Rectal smooth muscle tissue (tissue), 1 donor: ENCODE results near the gene SPRR2A.

Experiments
- H3K27ac ChIP-seq: one replicate; pipeline ENCODE4 v1.7.0; 2013; ENCODE audit warnings: low read depth, low read length, inconsistent platforms
- H3K27me3 ChIP-seq: one replicate; pipeline ENCODE4 v1.7.0; 2013; ENCODE audit warnings: low read length; ENCODE audit not compliant: control insufficient read depth, insufficient read depth
- H3K36me3 ChIP-seq: one replicate; pipeline ENCODE4 v1.7.0; 2013; ENCODE audit warnings: low read length; ENCODE audit not compliant: control insufficient read depth, insufficient read depth
- H3K4me1 ChIP-seq: one replicate; pipeline ENCODE4 v1.7.0; 2013; ENCODE audit warnings: low read length; ENCODE audit not compliant: control insufficient read depth, insufficient read depth
- H3K4me3 ChIP-seq: one replicate; pipeline ENCODE4 v1.7.0; 2013; ENCODE audit warnings: low read length
- H3K9ac ChIP-seq: one replicate; pipeline ENCODE4 v1.7.0; 2013; ENCODE audit warnings: low read length

SPRR2A gene

DNA sequence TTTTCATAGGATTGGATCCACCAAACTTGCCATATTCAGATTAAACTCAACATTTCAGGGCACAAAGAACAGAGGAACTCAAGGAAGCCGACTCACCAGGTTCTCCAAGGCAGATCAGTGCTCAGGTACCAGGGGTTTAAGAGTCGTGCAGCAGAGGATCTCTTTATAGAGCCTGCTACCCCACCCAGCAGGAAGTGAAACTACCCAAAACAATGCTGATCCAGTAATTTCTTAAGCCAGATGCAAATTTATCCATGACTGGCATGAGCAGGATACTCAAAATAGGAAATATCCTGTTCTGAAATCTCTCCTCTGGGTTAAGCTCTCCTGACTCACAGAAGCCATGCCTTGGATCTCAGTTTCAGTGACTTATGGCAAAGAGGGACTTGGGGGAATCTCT, at the start of gene SPRR2A:
SPRR2A (minus strand) TSS at position 138 of the 400 bp plus-strand sequence. CDS start 777 bp downstream, outside the sequence.
- Histone ChIP-seq H3K27me3 (no peaks in the 10 kb centered on the region), H3K4me3 (no peak within 1 kb of the TSS), H3K36me3 (no peaks in the 10 kb centered on the region), H3K9ac (no peak within 1 kb of the TSS), H3K27ac (no peak within 1 kb of the TSS), H3K4me1 (no peaks in the 10 kb centered on the region)

DNA sequence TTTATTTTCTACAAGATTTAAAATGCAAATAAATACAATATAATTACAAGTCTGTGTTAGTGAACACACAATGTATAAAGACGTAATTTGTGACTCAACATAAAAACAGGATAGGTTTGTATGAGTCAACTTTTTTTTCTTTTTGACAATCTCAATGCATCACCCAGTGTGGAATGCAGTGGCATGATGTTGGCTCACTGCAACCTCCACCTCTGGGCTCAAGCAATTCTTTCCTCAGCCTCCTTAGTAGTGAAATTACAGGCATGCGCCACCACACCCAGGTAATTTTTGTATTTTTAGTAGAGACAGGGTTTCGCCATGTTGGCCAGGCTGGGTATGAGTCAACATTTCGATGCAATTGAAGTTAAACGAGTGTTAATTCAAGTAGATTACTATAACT, 42.9 kb upstream of the SPRR2A start:
- no peaks in the 10 kb centered on the region for H3K27me3 ChIP-seq
- H3K36me3 ChIP-seq: no peaks in the 10 kb centered on the region
- no peak overlapping the region for H3K9ac ChIP-seq
- no peak overlapping the region for H3K4me3 ChIP-seq
- H3K27ac ChIP-seq: no peak overlapping the region
- H3K4me1 ChIP-seq: no peaks in the 10 kb centered on the region

DNA sequence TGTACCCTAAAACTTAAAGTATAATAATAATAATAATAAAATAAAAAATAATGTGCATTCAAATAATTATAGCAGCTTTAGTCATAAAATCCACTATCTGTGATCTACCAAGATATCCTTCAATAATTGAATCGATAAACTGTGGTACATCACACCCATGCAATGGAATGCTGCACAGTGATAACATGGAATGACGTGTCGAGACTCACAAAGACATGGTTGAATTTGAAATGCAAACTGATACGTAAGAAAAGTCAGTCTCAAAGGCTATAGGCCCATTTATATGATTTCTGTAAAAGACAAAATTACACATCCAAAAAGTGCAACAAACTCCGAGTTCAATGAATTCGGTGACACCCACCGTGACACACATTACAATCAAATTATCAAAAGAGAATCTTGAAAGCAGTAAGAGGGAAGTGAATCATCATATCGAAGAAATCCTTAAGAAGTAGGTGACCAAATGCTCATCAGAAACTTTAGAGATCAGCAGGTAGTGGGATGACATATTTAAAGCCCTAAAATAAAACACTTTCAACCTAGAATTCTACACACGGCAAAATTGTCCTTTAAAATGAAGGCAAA, 42.2 kb upstream of the SPRR2A start:
- H3K4me3 ChIP-seq: no peak overlapping the region
- H3K36me3 ChIP-seq: no peaks in the 10 kb centered on the region
- H3K27me3 ChIP-seq: no peaks in the 10 kb centered on the region
- H3K4me1 ChIP-seq: no peaks in the 10 kb centered on the region
- no peak overlapping the region for H3K27ac ChIP-seq
- no peak overlapping the region for H3K9ac ChIP-seq

DNA sequence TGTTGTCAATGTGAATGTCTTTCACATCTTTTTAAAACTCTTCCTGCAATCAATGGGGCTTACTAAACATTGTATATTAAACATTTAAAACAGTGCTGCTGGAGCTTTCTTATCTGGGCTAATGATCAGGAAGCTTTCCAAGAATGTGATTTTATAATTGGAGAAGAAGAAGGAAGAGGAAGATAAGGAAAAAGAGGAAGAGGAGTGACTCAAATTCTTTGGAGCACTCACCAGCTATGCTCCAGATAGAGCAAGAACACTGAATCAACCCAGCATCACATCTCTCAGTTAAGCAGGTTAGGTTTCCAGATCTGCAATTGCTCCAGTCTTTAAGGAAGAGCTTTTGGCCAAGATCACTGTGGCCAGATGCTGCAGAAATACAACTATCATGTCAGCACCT, 38.5 kb upstream of the SPRR2A start:
- H3K9ac ChIP-seq: no peak overlapping the region
- no peaks in the 10 kb centered on the region for H3K27me3 ChIP-seq
- H3K4me3 ChIP-seq: no peak overlapping the region
- H3K27ac ChIP-seq: no peak overlapping the region
- H3K36me3 ChIP-seq: no peaks in the 10 kb centered on the region
- no peaks in the 10 kb centered on the region for H3K4me1 ChIP-seq

DNA sequence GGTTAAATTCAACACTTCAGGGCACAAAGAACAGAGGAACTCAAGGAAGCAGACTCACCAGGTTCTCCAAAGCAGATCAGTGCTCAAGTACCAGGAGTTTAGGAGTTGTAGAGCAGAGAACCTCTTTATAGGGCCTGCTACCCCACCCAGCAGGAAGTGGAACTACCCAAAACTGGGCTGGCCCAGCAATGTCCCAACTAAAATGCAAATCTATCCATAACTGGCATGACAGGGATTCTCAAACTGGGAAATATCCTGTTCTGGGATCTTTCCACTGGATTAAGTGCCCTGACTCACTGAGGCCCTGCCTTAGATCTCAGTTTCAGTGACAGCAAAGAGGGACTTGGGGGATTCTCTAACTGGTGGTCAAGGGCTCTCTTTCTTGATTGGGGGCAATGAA, 37.1 kb upstream of the SPRR2A start, which contains the start of gene SPRR2E:
SPRR2E (minus strand) TSS at position 101 of the 400 bp plus-strand sequence. CDS start 775 bp downstream, outside the sequence.
- Histone ChIP-seq H3K27me3 (no peaks in the 10 kb centered on the region), H3K4me1 (no peaks in the 10 kb centered on the region), H3K27ac (no peak within 1 kb of the TSS), H3K9ac (no peak within 1 kb of the TSS), H3K4me3 (no peak within 1 kb of the TSS), H3K36me3 (no peaks in the 10 kb centered on the region)

DNA sequence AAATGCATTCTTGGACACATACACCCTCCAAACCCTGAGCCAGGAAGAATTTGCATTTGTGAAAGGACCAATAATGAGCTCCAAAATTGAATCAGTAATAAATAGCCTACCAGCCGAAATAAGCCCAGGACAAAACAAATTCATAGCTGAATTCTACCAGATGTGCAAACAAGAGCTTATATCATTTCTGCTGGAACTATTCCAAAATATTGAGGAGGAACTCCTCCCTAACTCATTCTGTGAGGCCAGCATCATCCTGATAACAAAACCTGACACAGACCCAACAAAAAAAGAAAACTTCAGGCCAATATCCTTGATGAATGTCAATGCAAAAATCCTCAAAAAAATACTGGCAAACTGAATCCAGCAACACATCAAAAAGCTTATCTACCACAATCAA, 30.3 kb upstream of the SPRR2A start:
- no peak overlapping the region for H3K27ac ChIP-seq
- no peaks in the 10 kb centered on the region for H3K27me3 ChIP-seq
- no peak overlapping the region for H3K9ac ChIP-seq
- H3K4me3 ChIP-seq: no peak overlapping the region
- no peaks in the 10 kb centered on the region for H3K36me3 ChIP-seq
- no peaks in the 10 kb centered on the region for H3K4me1 ChIP-seq

DNA sequence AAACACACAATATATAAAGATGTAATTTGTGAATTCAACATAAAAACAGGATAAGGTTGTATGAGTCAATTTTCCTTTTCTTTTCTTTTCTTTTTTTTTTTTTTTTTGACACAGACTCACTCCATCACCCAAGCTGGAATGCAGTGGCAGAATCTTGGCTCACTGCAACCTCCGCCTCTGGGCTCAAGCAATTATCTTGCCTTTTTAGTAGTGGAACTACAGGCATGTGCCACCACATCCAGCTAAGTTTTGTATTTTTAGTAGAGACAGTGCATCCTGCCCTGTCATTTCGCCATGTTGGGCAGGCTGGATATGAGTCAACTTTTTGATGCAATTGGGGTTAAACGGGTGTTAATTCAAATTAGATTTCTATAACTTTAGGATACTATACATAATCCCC, 24.4 kb upstream of the SPRR2A start:
- Histone ChIP-seq H3K4me3 (no peak overlapping the region), H3K27me3 (no peaks in the 10 kb centered on the region), H3K4me1 (no peaks in the 10 kb centered on the region), H3K9ac (no peak overlapping the region), H3K27ac (no peak overlapping the region), H3K36me3 (no peaks in the 10 kb centered on the region)

DNA sequence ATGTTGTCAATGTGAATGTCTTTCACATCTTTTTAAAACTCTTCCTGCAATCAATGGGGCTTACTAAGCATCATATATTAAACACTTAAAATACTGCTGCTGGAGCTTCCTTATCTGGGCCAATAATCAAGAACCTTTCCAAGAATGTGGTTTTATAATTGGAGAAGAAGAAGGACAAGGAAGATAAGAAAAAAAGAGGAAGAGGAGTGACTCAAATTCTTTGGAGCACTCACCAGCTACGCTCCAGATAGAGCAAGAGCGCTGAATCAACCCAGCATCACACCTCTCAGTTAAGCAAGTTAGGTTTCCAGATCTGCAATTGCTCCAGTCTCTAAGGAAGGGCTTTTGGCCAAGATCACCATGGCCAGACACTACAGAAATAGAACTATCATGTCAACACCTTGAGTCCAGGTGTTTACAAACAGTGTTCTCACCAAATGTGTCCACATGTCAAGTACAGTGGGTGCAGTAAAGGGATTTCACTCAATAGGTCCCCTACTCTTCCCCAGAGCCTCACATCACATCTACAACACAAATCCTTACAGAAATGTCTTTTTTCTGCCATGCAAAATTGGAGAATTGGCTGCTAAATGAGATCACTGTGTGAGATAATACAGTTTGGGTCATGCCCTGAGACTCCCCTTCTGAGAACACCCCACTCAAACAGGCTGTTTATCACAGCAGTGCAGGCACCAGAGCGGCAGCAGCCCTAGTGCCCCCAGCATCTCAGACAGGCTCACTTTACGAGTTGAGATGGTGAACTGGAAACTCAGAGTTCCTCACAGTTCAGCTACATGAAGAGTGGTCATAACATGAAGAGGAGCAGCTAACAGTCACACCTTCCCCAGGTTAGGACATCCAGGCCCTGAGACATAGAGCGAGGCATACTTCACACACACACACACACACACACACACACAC, 15.8 kb upstream of the SPRR2A start:
- no peak overlapping the region for H3K4me3 ChIP-seq
- no peaks in the 10 kb centered on the region for H3K27me3 ChIP-seq
- H3K36me3 ChIP-seq: no peaks in the 10 kb centered on the region
- H3K27ac ChIP-seq: no peak overlapping the region
- H3K9ac ChIP-seq: no peak overlapping the region
- H3K4me1 ChIP-seq: no peaks in the 10 kb centered on the region

DNA sequence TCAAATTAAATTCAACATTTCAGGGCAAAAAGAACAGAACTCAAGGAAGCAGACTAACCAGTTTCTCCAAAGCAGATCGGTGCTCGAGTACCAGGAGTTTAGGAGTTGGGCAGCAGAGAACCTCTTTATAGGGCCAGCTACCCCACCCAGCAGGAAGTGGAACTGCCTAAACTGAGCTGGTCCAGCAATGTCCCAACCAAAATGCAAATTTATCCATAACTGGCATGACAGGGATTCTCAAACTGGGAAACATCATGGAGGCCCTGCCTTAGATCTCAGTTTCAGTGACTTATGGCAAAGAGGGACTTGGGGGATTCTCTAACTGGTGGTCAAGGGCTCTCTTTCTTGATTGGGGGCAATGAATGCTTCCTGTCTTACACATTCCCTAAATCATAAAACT, 14.2 kb upstream of the SPRR2A start, which contains the start of gene SPRR2B:
SPRR2B (minus strand) TSS at position 101 of the 400 bp plus-strand sequence. CDS start 772 bp downstream, outside the sequence.
- no peaks in the 10 kb centered on the region for H3K4me1 ChIP-seq
- H3K9ac ChIP-seq: no peak within 1 kb of the TSS
- no peaks in the 10 kb centered on the region for H3K27me3 ChIP-seq
- H3K27ac ChIP-seq: no peak within 1 kb of the TSS
- no peaks in the 10 kb centered on the region for H3K36me3 ChIP-seq
- H3K4me3 ChIP-seq: no peak within 1 kb of the TSS

DNA sequence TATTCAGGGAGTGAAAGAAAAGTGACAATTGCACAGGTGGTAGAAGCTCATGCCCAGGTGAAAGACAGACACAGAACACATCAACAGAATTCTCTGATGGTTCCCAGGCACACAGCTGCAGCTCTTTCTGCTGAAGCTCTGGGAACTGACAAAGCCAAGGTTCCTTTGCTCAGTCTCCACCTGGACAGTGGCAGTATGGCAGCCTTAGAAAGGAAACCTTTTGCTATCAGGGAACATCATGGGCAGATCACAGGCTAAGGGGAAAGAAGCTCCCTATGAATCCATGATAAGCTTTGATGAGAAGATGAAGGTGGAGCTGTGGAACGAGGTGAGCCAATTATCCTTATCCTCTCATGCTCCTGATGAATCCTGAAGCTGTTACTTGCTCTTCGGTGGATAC, 12.9 kb upstream of the SPRR2A start:
- no peaks in the 10 kb centered on the region for H3K27me3 ChIP-seq
- H3K36me3 ChIP-seq: no peaks in the 10 kb centered on the region
- no peaks in the 10 kb centered on the region for H3K4me1 ChIP-seq
- no peak overlapping the region for H3K4me3 ChIP-seq
- H3K27ac ChIP-seq: no peak overlapping the region
- no peak overlapping the region for H3K9ac ChIP-seq

DNA sequence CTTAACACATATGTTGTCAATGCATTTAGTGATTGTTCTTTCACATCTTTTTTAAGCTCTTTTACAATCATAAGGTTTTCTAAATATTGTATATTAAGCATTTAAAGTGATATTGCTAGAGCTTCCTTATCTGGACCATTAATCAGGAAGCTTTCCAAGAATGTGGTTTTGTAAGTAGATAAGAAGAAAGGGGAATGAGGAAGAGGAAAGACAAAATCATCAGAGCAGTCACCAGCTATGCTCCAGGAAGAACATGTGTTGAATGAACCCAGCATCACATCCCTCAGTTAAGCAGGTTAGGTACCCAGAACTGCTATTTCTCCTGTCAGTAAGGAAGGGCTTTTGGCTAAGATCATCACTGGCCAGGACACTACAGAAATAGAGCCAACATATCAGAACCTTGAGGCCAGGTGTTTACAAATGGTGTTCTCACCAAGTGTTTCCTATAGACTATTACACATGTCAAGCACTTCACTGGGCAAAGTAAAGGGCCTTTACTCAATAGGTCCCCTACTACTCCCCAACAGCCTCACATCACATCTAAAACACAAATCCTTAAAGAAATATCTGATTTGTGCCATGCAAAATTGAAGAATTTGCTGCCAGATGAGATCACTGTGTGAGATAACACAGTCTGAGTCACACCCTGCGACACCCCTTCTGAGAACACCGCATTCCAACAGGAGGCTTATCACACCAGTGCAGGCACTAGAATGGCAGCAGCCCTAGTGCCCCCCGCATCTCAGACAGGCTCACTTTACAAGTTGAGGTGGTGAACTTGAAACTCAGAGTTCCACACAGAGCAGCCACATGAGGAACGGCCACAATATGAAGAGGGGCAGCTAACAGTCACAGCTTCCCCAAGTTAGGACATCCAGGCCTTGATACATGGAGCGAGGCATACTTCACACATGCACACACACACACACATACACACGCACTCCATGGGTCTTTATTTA, 1.8 kb upstream of the SPRR2A start:
- no peak overlapping the region for H3K27ac ChIP-seq
- no peaks in the 10 kb centered on the region for H3K27me3 ChIP-seq

DNA sequence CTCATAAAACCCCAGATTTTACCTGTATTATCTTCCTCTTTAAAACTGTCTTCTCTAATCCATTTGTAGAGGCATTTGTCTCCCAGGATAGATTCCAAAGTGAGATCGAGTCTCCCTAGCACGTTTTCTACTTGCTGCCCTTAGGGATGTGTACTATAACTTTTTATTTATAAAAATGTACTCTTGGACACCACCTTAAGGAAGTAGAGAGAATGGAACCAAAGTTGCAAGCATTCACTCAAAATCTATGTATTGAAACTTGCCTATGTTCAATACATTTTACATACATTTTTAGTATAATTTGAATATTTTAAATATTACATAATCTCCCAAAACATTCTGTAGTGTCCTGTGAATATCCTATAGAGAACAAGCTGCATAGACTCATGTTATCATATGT, 842 bp upstream of the SPRR2A start:
- Histone ChIP-seq H3K9ac (no peak overlapping the region), H3K4me1 (no peaks in the 10 kb centered on the region), H3K36me3 (no peaks in the 10 kb centered on the region), H3K27ac (no peak overlapping the region), H3K27me3 (no peaks in the 10 kb centered on the region), H3K4me3 (no peak overlapping the region)

More for the DNA sequence above, 1.8 kb upstream of the SPRR2A start:
- Histone ChIP-seq H3K36me3 (no peaks in the 10 kb centered on the region), H3K4me3 (no peak overlapping the region), H3K9ac (no peak overlapping the region), H3K4me1 (no peaks in the 10 kb centered on the region)
